T47D (cell line): Measurements from ENCODE around the gene LRRC71.

ENCODE experiments used
- DNase-seq, 2 experiments: peaks; one replicate each; pipeline versions ENCODE4 v3.0.0 to v3.0.0-alpha.2; 2011 to 2012; ENCODE audit warnings: low read depth in 1 of 2, low spot score in 1 of 2
- JUND ChIP-seq: IDR thresholded peaks from 2 replicates; pipeline ENCODE4 v1.6.1; 2012; ENCODE audit warnings: low read depth
- in situ Hi-C: cut with HindIII; loops from 2 replicates; pipeline ENCODE4 v1.10.0; 2016; ENCODE audit warnings: low sequenced_read_pairs, low pct_unique_long_range_greater_than_20kb

Gene LRRC71

GRCh38 chr1:156884560-156885184 lies 35.8 kb upstream of the LRRC71 start:
- no peak for TF ChIP-seq JUND
- in situ Hi-C loops, result no loop called here

GRCh38 chr1:156885314-156885713 lies 35.1 kb upstream of the LRRC71 start:
- DNase-seq, result no peak
- in situ Hi-C loops, result no loop called here
- TF ChIP-seq JUND, result no peak

More at GRCh38 chr1:156884560-156885184, 35.8 kb upstream of the LRRC71 start:
- DNase-seq, result no peak

GRCh38 chr1:156885880-156886355 lies 34.5 kb upstream of the LRRC71 start:
- DNase-seq, result no peak
- in situ Hi-C loops, result no loop called here
- TF ChIP-seq JUND, result no peak

GRCh38 chr1:156886583-156887281 lies 33.7 kb upstream of the LRRC71 start:
- TF ChIP-seq JUND, result no peak

GRCh38 chr1:156887317-156887716 lies 33.1 kb upstream of the LRRC71 start:
- no peak for TF ChIP-seq JUND
- in situ Hi-C loops, result no loop called here
- DNase-seq, result no peak

More at GRCh38 chr1:156886583-156887281, 33.7 kb upstream of the LRRC71 start:
- no peak for DNase-seq
- in situ Hi-C loops, result no loop called here

- TF ChIP-seq JUND, result no peak
- DNase-seq, result no peak
- in situ Hi-C loops, result no loop called here
Observed at GRCh38 chr1:156887734-156888133, 32.7 kb upstream of the LRRC71 start.

GRCh38 chr1:156889802-156890580 lies 30.4 kb upstream of the LRRC71 start:
- in situ Hi-C loops, result no loop called here
- TF ChIP-seq JUND, result no peak
- DNase-seq, result peak; percentile 85 to 86

GRCh38 chr1:156892190-156893047 lies 28.0 kb upstream of the LRRC71 start:
- DNase-seq, result peak; percentile 78 to 85
- TF ChIP-seq JUND, result no peak
- in situ Hi-C loops, result no loop called here

- TF ChIP-seq JUND, result no peak
- no peak for DNase-seq
- in situ Hi-C loops, result no loop called here
Observed at GRCh38 chr1:156893048-156893953, 27.1 kb upstream of the LRRC71 start, which contains the start of gene PEAR1. Gene PEAR1, plus strand, starts transcription at chr1:156893718. Its CDS starts 10,209 bp downstream, at chr1:156903927.

- TF ChIP-seq JUND, result no peak
- no peak for DNase-seq
- in situ Hi-C loops, result no loop called here
Observed at GRCh38 chr1:156894001-156894400, 26.4 kb upstream of the LRRC71 start.
